CD4-positive, alpha-beta T cell treated with Interleukin-15 for 4 hours (primary cell): ENCODE data around the gene TPCN2.

Experiments
- DNase-seq: peaks from one replicate; pipeline ENCODE4 v3.0.0-alpha.2; 2020; ENCODE audit warnings: low spot score

Gene TPCN2

DNA sequence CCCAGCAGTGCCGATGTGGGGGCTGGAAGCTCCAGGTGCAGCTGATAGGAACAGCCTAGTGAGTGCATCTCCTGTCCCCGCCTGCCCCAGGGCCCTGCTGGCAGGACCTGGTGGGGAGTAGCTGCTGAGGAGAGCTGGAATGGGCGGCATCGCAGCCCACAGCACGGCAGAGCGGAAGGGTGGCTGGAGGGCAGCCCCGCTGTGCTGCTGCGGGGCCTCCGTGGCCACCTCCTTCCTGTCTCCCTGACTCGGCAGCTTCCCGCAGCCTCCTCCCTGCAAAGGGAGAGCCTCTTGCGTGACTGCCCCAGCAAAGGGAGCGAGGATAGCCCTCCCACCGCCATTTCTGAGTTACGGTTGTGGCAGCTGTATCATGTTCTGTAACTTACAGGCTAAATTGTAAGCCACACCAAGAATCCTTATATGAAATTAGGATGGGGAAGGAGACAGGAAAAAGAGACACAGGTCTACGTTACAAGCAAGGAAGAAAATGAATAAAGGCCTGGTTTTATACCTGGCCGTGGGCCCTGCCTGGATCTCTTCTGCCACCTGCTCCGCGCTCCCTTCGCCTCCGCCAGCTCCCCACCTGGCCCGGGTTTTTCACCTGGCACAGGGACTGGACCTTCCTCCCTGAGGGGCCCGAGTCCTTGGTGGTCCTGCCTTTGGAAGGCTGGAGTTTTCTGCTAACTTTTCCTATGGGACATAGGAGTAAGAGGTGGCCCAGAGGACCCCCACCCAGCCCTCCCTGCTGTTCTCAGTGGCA is 10.0 kb downstream of the TPCN2 start:
- DNase-seq: no peak

DNA sequence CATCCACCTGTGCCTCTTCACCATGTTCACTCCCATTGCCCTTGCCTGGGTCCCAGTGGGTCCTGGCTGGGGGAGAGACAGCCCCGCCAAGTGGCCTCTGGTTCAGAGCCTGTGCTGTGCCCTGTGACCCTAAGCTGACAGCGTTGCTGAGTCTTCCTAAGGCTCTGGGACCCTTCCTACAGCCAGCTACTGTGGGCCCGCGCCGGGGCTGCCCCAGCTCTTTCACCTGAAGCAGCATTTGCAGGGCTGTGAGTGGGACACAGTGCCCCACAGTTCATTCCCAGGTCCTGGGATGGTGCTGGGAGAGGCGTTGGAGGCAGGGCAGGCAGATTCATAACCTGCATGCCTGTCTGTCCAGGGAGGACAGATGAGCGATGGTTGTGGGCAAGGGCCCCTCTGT is 10.7 kb downstream of the TPCN2 start:
- DNase-seq: no peak

DNA sequence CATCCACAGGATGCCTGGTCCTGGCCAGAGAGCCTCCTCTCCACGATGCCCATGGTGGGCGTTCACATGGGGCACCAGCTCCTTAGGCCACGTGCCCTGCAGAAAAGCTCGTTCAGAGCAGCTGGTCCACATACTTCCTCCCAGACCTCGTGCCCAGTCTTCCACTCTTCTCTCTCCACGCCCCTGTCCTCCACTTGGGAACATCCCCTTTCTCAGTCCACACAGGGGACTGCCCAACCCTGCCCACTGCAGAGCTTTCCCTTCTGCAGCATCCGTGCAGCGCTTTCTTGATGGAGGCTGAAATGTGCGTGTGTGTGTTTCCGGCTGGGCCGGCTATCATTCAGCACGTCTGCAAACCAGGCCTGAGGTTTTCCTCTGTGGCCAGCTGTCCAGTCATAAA is 11.3 kb downstream of the TPCN2 start:
- no peak for DNase-seq

DNA sequence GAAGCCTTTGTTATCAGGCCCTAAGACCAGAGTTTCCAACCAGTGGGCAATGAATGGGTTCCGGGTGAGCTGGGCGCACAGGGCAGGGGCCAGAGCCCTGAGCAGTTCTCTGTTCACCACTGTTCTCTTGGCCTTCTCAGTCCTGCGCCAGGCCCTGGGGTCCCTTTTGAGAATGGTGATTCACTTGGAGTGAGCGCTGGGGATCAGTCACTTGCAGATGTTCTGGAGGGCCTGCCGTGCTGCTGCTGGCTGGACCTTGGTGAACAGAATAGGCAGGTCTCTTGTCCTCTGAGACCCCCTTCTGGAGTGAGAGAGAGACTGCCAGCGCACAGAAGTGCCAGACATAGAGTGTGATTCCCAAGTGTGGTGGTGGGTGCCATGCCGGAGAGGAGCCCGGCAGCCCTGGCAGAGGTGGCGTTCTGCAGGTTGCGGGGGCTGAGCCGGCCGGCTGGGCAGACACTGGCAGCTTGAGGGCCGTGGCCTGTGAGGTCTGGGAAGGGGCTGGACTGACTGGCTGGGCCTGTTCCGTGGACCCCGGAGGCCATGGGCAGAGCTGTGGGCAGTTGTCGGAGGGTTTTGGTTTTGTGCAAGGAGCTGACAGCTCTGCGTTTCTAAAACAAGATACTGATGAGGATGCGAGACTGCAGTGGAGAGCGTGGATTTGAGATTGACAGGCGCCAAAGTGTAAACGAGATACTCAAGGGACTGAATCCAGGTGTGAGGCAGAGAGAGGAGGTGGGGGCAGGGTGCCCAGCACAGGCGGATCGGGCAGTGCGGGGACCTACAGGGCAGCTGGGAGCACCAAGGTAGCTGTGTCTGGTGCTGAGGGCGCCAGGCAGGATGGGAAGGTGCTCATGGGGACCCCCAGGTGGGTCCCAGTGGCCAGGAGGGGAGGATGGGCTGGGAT is 12.3 kb downstream of the TPCN2 start:
- DNase-seq: no peak

DNA sequence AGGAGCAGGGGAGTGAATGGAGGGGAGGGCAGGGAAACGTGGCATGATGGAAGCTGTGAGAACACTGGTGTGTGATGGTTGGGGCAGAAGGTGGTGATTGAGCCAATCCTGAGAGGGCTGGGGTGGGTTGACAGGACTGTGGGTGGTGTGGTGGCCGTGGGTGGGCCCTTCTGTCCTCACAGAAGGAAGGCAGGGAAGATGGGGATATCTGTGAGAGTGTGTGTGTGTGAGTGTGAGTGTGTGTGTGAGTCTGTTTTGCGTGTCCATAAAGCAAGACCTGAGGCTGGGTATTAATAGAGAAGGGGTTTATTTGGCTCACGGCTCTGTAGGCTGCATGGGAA is 13.0 kb downstream of the TPCN2 start:
- DNase-seq: no peak

DNA sequence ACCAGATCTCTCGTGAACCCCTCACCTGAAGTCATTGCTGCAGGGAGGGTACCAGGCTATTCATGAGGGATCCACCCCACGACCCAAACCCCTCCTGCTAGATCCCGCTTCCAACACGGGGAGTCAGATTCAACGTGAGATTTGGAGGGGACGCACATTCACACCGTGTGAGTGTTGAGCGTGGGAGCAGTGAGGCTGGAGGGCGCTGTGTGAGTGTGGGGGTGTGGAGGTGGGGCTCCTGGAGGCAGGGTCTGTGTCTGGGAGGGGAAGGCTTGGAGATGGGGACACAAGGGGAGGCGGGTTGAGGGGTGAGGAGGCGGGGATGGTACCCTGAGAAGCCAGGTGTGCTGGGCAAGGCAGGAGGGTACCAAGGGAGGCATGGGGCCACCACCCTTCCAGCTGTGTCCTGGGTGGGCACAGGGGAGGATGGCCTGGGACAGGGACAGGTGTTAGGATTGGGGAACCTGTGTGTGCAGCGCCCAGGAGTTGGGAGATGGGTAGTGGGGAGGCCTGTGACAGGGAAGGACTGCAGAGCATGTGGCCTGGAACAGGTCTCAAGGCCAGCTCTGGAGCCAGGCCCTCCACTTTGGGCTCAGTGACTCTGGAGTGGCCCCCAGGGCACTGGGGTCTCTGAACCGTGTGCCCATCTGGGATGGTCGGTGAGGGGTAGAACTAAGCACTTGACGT is 13.6 kb downstream of the TPCN2 start:
- DNase-seq: no peak

DNA sequence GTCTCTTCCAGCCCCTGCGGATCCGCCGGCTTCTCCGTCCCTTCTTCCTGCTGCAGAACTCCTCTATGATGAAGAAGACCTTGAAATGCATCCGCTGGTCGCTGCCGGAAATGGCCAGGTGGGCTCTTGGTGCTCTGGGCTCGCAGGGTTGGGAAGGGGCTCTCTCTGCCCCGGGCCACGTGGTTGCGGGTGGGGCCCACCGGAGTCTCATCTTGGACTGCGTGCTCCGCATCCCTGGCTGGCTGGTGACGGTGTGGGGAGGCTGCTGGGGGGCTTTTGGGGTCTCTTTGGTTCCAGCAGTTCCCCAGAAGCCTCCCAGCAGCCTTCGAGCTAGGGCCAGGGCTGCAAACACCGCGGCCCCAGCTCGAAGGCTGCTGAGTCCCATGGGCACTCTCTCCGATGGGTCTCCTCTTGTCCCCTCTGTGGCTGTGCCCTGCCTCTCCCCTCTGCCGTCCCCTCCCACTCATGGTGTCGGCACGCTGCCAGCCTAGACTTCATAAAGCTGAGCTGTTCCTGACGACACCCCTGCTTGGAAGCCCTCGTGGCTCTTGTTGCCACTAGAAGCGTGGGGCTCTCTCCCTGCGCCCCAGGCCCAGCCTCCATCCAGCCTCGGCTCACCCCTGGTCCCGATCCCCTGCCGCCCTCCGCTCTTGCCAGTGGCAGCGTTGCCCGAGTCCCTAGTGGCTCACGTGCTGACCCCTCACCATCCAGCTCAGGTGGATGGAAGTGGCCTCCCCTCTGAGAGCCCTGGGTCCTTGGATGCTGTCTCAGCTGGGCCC is 14.3 kb downstream of the TPCN2 start:
- DNase-seq: no peak

DNA sequence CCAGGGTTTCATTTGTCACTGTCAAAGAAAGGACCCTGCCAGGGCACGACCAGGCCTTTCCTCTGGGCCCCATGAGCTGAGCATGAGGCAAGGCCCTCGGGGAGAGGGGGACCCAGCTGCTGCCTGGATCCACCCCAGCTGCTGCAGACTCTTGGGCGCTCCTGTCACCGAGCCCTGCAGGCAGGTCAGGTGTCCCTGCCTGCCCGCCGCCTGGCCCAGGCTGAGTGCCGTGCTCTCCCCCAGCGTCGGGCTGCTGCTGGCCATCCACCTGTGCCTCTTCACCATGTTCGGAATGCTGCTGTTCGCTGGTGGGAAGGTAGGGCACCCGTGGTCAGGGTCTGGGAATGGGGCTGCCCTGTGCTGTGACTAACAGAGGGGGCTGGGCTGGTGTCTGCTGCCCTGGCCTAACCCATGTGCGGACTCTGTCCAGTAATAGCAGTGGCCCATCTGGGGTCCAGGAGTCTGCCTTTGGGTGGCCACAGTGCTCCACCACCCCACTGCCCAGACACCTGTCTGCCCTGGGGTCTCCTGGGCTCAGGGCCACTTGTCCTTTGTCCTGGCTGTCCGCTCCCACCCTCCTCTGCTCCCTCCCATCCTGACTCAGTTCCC is 15.0 kb downstream of the TPCN2 start:
- DNase-seq: no peak

DNA sequence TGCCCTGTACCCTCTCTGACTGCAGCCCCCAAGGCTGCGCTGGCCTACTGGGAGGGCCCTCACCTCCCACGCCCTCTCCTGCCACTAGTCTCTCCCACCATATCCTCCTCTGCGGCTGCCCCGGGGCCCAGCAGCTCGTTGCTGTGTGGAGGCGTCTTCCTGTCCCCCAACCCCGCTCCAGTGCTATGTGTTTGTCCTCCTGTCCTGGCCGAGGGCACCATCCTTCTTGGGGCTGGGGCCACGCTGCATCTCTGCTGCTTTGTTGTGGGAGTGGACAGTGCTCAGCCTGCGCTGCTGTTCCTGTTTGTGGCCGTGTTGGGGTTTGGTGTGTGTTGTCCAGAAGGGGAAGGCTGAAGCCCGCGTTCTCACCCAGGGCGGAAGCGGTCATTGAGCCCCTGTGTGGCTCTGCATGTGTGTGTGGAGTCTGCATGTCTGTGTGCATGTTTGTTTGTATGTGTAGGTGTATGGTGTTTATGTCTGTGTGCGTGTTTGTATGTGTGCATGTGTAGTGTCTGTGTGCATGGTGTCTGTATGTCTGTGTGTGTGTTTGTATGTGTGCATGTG is 15.7 kb downstream of the TPCN2 start:
- no peak for DNase-seq

DNA sequence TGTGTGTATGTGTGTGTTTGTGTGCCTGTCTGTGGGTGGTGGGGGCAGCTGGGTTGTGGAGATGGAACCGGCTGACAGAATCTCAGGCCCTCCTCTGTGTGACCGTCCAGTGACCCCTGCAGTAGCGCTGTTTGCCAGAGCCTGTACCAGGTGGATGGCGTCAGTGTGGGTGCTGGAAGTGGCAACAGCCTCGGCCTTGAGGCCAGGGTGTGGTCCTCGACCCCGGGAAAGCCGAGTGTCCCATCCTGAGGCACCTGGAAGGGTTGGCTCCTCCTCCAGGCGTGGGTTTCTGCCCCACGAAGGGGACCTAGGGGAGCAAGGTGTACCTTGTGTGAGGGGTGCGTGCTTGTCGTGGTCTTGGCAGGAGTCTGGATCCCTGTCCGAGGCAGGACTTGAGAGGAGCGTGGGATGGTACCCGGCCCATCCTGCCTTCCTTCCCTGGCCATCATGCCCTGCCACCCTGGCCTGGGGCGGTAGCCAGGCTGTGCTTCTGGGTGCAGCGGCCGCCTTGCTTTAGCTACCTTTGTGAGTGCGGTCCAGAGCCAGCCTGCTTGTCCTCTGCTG is 16.5 kb downstream of the TPCN2 start:
- no peak for DNase-seq

DNA sequence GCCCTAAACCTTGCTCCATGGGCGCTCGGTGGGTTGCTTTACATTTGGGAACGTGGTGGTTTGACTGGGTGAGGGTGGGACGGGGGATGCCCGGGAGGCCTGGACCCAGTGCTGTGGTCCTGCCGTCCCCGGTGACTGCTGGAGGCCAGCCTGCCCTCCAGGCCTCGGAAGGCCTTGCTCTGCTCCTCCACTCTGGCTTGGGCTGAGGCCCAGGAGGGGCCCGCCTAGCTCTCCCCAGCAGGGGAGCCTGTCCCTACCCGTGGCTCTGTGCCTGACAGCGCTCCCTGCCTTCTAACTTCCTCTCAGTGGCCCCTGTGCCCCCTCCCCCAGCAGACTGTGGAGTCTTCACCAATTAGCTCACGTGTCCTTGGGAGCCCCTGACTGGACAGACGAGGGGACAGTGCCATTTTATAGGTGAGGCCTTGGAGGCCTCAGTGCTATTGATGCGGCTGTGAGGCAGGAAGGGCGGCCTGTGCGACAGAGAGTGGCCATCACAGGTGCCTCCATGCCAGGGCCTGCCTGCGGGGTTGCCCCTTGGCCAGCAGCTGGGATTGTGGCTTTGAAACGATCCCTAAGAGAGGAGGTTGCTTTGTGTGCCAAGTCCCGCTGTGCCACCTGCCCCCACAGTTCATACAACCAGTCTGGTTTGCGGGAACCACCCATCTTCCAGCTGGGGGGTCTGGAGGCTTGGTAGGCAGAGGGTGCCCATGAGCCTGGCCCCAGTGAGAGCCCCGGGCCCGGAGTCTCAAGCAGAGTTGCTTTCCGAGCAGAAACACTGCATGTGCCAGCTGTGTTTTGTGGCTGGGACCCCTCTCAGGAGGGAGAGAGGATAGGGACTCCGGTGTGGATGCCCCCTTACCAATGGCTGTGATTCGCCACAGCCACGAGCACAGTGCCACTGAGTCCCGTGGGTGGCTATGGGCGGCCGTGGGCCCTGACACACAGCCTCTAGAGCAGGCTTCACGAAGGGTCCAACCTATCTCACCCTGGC is 17.7 kb downstream of the TPCN2 start:
- DNase-seq: no peak

DNA sequence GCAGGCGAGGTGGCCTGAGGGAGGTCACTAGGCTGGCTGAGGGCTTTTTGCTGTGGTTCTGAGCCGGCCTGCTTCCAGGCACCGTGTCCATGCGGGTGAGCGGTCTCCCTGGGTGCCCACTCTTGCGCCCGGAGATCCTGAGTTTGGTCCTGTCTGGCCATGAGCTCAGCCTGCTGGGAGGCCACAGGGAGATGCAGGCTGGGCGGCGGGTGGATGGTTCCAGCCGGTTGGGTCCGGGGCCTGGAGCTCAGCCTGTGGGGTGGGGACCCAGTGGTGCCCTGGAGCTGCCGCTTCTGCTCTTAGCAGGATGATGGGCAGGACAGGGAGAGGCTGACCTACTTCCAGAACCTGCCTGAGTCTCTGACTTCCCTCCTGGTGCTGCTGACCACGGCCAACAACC is 18.5 kb downstream of the TPCN2 start:
- DNase-seq: no peak

DNA sequence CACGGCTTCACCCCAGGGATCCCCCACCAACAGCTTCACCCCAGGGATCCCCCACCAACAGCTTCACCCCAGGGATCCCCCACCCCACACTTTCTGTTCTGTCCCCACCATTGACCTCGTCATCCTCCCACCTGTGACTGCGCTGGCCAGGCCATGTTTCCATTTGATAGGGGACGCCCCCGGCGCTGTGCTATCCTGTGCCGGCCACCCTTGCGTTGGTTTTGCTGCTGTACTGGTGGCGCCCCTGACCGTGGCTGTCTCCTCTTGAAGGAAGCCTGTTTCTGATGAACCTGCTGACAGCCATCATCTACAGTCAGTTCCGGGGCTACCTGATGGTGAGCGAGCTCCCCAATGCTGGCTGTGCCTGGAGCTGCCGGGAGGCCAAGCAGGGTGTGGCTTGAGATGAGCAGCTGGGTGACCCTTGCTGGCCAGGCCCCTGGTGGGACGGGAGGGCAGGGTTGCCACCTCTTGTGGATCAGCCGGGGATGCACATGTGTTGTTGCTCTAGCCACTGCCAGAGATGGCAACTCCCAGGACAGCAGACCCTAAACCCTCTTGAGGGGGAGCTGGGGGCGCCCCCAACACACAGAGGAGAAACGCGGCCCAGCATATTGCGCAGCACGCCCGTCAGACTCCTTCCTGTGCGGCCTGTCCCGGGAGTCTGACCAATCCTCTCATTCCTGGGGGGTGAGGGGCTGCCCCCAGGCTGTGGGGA is 22.5 kb downstream of the TPCN2 start:
- no peak for DNase-seq

DNA sequence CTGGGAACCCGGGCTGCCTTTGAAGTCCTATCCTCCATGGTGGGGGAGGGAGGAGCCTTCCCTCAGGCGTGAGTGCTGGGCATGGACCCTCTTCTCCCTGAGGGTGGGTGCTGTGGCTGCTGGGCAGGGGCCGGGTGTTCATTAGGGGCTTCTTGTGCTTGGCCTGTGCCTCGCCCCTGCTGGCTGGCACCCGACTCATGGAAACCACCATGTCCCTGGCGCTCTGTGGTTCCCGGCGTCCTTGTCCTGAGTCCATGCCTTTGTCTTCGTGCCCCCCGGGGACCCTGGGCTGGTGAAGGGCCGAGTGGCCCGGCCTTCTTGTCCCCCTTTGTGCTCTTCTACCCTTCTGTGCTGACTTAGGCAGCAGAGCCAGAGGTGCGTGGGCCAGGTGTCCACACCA is 23.2 kb downstream of the TPCN2 start:
- DNase-seq: no peak

DNA sequence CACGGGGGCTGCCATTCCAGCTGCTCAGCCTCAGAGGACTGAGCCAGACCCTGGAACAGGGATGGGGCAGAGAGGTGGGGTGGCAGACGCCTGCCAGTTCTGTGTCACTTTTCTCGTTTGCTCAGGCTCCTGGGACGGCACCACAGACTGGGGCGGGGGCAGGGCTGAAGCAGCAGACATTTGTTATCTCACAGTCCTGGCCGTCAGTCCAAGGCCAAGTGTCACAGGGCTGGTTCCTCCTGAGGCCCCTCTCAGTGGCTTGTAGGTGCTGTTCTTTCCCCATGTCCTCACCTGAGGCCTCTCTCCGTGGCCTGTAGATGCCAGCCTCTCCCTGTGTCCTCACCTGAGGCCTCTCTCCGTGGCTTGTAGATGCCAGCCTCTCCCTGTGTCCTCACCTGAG is 24.7 kb downstream of the TPCN2 start:
- DNase-seq: no peak

DNA sequence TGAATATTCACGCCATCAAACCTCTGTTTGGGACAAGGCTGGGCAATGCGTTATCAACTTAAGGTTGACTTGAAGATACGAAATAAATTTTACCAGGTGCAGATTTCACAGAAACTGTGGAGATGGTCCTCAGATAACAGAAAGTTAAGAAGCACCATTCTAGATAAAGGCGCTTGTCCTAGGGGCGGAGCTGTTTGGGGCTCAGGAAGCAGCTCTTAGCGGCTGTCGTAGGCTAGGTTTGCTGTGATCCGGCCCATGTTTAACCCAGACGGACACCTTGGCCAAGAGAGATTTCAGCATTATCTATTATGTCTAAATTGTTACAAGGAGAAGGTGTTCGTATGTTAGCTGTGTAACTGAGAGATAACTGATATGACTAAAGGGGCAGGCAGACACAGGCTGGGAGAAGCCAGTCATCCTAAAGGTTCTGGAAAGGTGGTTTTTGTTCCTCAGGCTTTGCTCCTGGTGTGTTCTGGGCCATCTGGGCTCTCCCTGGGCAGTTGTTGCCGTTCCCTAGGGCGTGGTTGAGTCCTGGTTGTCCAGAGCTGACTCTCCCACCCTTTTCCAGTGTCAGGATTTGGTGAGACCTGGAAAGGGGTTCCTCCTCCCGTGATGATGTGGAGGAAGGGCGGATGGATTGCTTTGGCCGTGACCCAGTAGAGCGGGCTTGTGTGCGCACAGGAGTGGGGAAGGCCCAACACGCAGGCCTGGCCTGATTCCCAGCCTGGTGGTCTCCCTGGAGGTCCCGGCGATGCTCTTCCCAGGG is 25.8 kb downstream of the TPCN2 start:
- DNase-seq: no peak

DNA sequence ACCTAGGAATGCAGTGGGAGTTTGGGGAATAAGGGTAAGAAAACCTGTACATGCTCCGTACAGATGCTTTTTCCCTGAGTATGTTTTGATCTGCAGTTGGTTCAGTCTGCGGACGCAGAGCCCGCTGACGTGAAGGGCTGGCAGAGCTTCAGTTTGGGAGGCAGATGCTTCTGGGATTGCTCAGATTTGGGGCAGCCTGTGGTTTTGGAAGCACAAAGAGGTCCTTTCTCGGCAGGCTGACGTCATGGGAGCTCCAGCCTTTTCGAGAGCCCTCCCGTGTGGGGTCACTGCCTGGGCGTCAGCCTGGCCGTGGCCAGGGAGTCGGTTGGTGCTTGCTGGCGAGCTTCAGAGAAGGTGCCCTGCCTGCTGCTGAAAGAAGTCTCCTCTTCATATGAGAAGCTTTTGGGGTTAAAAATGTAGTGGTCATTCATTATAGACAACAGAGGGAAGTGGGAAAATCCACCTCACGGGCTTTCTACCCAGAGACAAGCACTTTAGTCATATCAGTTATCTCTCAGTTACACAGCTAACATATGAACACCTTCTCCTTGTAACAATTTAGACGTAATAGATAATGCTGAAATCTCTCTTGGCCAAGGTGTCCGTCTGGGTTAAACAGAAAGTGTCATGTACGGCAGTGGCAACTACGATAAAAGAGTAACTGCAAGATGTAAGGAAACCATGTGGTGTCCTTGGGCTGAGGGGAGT is 26.8 kb downstream of the TPCN2 start:
- DNase-seq: no peak
